Neural crest cell (in vitro differentiated cells): Measurements from ENCODE around the gene CYP19A1. TPM values are rescaled to one million over a fixed set of nuclear protein-coding genes. Genes with fewer than 3 reads are reported as not detected.

Source experiments
- DNase-seq: peaks from one replicate; pipeline ENCODE4 v3.0.0; 2021; ENCODE audit warnings: low read depth, mixed read lengths, low spot score
- H3K27ac Mint-ChIP-seq: one replicate; pipeline ENCODE4 v1.8.0; 2021; ENCODE audit warnings: mild to moderate bottlenecking, mixed read lengths; ENCODE audit not compliant: unreplicated experiment
- H3K27me3 Mint-ChIP-seq: 2 replicates; pipeline ENCODE4 v1.8.0; 2021; ENCODE audit warnings: low read depth, mild to moderate bottlenecking, mixed read lengths
- H3K36me3 Mint-ChIP-seq: 2 replicates; pipeline ENCODE4 v1.8.0; 2021; ENCODE audit warnings: low read depth, mild to moderate bottlenecking, mixed read lengths
- H3K4me1 Mint-ChIP-seq: 2 replicates; pipeline ENCODE4 v1.8.0; 2021; ENCODE audit warnings: mixed read lengths
- H3K4me3 Mint-ChIP-seq: one replicate; pipeline ENCODE4 v1.8.0; 2021; ENCODE audit warnings: mild to moderate bottlenecking, mixed read lengths
- H3K9me3 Mint-ChIP-seq: 2 replicates; pipeline ENCODE4 v1.8.0; 2021; ENCODE audit warnings: mixed read lengths
- total RNA-seq: library from RNA; stranded (reverse); gene quantifications from 2 replicates; pipeline ENCODE4 v1.2.1, GENCODE V29; 2021
- TF ChIP-seq, protein P1 (sequence below): fragments of 200-600 bp; sonication (generic); conservative IDR thresholded peaks from 2 replicates; pipeline ENCODE4 v1.5.0; 2021; ENCODE audit warnings: antibody characterized with exemption, mild to moderate bottlenecking

The CYP19A1 gene
- total RNA-seq, 1 donor from 2014 or later, result not detected

DNA sequence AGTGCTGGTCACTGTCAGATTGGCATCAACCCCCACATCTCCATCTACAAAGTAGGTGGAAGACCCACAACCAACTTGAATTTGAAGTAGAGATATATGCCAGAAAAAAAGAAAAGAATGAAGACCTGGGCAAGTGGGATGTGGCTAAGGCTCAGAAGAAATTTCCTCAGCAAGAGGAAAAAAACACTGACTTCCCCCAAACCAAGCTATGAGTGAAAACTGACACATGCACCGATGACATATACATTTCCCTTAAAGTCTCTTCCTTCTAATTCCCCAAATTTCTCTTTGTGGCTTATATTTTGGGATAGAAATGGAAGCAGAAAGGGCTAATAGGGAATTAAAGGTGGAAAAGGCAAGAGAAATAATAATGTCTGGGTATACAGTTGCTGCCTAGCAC is 59.0 kb downstream of the CYP19A1 start:
- no peak overlapping the region for H3K4me3 Mint-ChIP-seq
- H3K36me3 Mint-ChIP-seq, result no peaks in the 10 kb centered on the region
- TF ChIP-seq, protein P1, sequence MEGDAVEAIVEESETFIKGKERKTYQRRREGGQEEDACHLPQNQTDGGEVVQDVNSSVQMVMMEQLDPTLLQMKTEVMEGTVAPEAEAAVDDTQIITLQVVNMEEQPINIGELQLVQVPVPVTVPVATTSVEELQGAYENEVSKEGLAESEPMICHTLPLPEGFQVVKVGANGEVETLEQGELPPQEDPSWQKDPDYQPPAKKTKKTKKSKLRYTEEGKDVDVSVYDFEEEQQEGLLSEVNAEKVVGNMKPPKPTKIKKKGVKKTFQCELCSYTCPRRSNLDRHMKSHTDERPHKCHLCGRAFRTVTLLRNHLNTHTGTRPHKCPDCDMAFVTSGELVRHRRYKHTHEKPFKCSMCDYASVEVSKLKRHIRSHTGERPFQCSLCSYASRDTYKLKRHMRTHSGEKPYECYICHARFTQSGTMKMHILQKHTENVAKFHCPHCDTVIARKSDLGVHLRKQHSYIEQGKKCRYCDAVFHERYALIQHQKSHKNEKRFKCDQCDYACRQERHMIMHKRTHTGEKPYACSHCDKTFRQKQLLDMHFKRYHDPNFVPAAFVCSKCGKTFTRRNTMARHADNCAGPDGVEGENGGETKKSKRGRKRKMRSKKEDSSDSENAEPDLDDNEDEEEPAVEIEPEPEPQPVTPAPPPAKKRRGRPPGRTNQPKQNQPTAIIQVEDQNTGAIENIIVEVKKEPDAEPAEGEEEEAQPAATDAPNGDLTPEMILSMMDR, result no peak
- peaks cover 4% of the 10 kb centered on the region for H3K4me1 Mint-ChIP-seq
- no peak overlapping the region for H3K27ac Mint-ChIP-seq
- H3K27me3 Mint-ChIP-seq, result peaks cover 6% of the 10 kb centered on the region
- no peaks in the 10 kb centered on the region for H3K9me3 Mint-ChIP-seq
- no peak for DNase-seq

DNA sequence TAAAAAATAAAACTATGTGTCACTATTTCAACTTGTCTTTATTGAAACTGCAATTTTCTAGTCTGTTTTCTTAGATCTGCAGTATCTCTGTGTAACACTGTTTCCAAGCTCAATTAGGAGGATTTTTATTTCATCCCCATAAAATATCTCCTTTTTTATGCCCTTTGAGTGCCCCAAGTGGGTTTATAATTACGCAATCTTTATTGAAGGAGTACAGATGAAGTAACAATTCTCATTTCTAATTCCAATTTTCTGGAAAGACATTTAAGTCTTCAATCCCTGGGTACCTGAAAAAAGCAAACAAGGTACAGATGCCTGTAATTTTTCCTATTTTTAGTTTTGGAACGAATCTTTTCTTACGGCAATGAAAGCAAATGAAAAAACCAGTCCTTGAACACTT is 61.3 kb downstream of the CYP19A1 start:
- peaks cover 4% of the 10 kb centered on the region for H3K4me1 Mint-ChIP-seq
- H3K4me3 Mint-ChIP-seq, result no peak overlapping the region
- TF ChIP-seq, protein P1, result no peak
- DNase-seq, result no peak
- no peaks in the 10 kb centered on the region for H3K9me3 Mint-ChIP-seq
- H3K27ac Mint-ChIP-seq, result no peak overlapping the region
- H3K36me3 Mint-ChIP-seq, result no peaks in the 10 kb centered on the region
- peaks cover 6% of the 10 kb centered on the region for H3K27me3 Mint-ChIP-seq

DNA sequence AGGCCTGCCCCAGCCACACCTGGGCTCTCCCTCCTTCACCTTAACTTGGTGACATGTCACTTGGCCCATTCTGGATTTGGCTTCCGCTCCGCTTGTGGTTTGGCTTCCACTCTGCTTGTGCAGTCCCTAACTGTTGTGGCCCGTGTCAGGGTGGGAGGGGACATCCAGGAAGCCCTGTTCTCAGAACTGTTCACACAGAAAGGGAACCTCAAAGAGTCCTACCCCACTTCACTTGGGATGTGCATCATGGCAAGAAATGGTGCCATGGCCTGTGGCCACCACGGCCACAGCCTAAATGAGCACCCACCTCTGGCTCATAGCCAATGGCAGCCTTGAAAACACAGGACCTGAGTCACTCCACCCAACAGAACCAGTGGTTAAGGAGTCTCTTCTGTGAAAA is 63.4 kb downstream of the CYP19A1 start:
- no peaks in the 10 kb centered on the region for H3K36me3 Mint-ChIP-seq

DNA sequence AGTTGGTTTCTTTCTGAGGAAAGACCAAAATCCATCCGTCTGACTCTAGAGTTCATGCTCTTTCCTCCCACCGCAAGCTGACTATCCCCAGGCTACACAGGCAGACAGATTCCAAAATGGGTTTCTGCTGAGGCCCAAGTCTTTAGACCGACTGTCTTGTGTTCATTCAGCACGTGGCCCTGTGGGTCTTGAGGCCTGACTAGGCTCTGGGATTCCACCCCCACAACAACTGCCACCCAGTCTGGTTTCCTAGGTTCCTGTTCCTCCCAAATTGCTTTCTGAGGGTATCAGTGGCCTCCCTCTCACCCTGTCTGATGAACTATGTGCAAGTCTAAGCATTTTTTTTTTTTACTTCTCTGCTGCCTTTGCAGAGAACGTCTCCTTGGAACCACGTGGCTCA is 67.7 kb downstream of the CYP19A1 start:
- Mint-ChIP-seq H3K4me3 (no peak overlapping the region), H3K27me3 (peaks cover 35% of the 10 kb centered on the region), H3K9me3 (no peaks in the 10 kb centered on the region), H3K27ac (no peak overlapping the region), H3K4me1 (peaks cover 11% of the 10 kb centered on the region), H3K36me3 (no peaks in the 10 kb centered on the region)
- TF ChIP-seq, protein P1, result no peak
- DNase-seq, result no peak

More for the DNA sequence above, 63.4 kb downstream of the CYP19A1 start:
- H3K27me3 Mint-ChIP-seq, result peaks cover 7% of the 10 kb centered on the region
- peaks cover 4% of the 10 kb centered on the region for H3K4me1 Mint-ChIP-seq
- no peak overlapping the region for H3K4me3 Mint-ChIP-seq
- TF ChIP-seq, protein P1, result no peak
- H3K27ac Mint-ChIP-seq, result no peak overlapping the region
- no peak for DNase-seq
- H3K9me3 Mint-ChIP-seq, result no peaks in the 10 kb centered on the region

DNA sequence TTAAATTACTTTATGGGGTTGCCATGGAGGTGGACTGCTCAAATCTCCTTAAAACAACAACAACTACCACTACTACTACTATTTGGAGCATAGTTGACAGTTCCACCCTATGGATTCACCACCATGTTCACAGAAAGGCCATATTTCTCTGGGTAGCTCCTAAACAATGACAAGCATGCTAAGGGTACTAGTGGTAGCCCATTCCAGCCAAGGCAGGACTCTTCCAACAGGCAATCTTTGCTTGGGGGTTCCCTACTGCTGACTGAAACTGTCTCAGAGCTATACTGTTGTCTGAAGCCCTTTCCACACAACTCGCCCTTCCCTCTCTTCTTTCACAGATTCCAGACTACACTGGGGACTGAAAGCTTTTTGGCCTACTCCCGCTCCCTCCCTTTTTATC is 68.9 kb downstream of the CYP19A1 start:
- Mint-ChIP-seq H3K9me3 (no peaks in the 10 kb centered on the region), H3K4me1 (peaks cover 11% of the 10 kb centered on the region), H3K4me3 (peak overlapping the region; percentile 24), H3K36me3 (no peaks in the 10 kb centered on the region), H3K27ac (no peak overlapping the region), H3K27me3 (peaks cover 39% of the 10 kb centered on the region)
- no peak for DNase-seq
- TF ChIP-seq, protein P1, result no peak

DNA sequence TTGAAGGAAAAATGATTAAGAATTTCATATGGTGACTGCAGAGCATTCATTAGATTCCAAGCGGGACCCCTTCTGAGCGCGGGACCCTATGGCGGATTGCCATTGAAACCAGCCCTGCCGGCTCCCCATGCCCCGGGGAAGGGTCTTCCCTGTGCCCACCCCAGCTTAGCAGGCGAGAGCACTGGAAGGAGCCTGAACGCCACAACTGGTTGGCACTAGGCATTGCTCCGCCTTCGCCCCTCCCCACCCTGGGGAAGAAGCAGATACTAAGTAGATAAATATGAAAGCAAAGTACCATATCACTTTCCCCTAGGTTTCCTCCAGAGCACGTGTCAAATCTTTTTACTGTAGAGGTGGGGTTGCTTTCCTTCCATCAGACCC is 70.7 kb downstream of the CYP19A1 start:
- Mint-ChIP-seq H3K27ac (no peak overlapping the region), H3K27me3 (peaks cover 39% of the 10 kb centered on the region), H3K4me1 (peaks cover 11% of the 10 kb centered on the region), H3K36me3 (no peaks in the 10 kb centered on the region), H3K9me3 (no peaks in the 10 kb centered on the region), H3K4me3 (peak overlapping the region; percentile 54)
- DNase-seq, result peak; percentile 17
- TF ChIP-seq, protein P1, result no peak
